Endothelial cell of umbilical vein (primary cell): Measurements from ENCODE around the gene AP3S1.

Experiments used
- CTCF ChIP-seq, 2 donors: IDR thresholded peaks; 1 replicate in 1 of 2; 2 replicates in 1 of 2; pipeline ENCODE4 v1.5.1; 2011; ENCODE audit warnings: low read length in 2 of 2, mild to moderate bottlenecking in 2 of 2, moderate library complexity in 2 of 2, control low read depth in 1 of 2, inconsistent platforms in 1 of 2, low read depth in 1 of 2; ENCODE audit not compliant: insufficient read depth in 1 of 2; ENCODE audit errors: extremely low read depth in 1 of 2
- EZH2 ChIP-seq: IDR thresholded peaks from 2 replicates; pipeline ENCODE4 v1.6.1; 2012; ENCODE audit warnings: borderline replicate concordance, low read depth, mild to moderate bottlenecking, moderate library complexity, low read length, inconsistent platforms; ENCODE audit not compliant: severe bottlenecking
- FOS ChIP-seq: IDR thresholded peaks from 2 replicates; pipeline ENCODE4 v1.6.1; 2011; ENCODE audit warnings: mild to moderate bottlenecking, low read length, moderate library complexity, borderline replicate concordance; ENCODE audit not compliant: insufficient read depth
- GATA2 ChIP-seq: IDR thresholded peaks from 2 replicates; pipeline ENCODE4 v1.7.0; 2011; ENCODE audit warnings: low read depth, mild to moderate bottlenecking, moderate library complexity, mixed read lengths, low read length; ENCODE audit not compliant: insufficient read length, insufficient read depth
- JUN ChIP-seq: IDR thresholded peaks from 2 replicates; pipeline ENCODE4 v1.6.1; 2011; ENCODE audit warnings: borderline replicate concordance, low read depth; ENCODE audit not compliant: insufficient read length, insufficient read depth
- MYC ChIP-seq: IDR thresholded peaks from one replicate; pipeline ENCODE4 v1.6.1; 2011; ENCODE audit warnings: mild to moderate bottlenecking, low read depth, low read length
- POLR2A ChIP-seq: IDR thresholded peaks from 2 replicates; pipeline ENCODE4 v1.6.1; 2012; ENCODE audit warnings: low read depth, mild to moderate bottlenecking, control low read depth, low read length
- POLR2AphosphoS5 ChIP-seq: IDR thresholded peaks from 2 replicates; pipeline ENCODE4 v1.6.1; 2012; ENCODE audit warnings: low read depth, mild to moderate bottlenecking, control low read depth, low read length, moderate library complexity; ENCODE audit not compliant: insufficient read depth
- TF ChIP-seq, protein P1 (sequence below): IDR thresholded peaks from 2 replicates; pipeline ENCODE4 v1.6.1; 2011; ENCODE audit not compliant: insufficient read depth, insufficient read length

DNA sequence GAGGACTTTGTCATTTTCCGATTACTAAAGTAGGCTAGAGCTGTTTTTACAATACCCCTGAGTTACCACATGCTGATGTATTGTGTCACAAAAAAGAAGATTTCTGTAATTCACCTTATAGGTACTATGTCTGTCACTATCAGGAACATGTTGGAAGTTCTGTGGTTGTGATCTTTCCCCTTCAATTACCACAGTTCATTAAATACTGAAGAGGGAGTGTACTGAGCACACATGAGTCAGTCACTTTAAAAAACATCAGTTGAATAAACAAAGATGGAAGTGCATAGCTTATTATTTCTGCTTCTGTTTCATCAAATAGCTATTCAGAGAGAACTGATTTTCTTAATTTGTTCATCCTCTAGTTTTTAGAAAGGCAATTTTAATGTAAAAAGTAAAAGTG lies 31.7 kb downstream of the AP3S1 start:
- TF ChIP-seq MYC (no peak), CTCF (IDR thresholded peaks at IDR 0.05; ENCODE audit: extremely low read depth in 1 of 2, insufficient read depth in 1 of 2, low read depth in 1 of 2, low read length in 2 of 2) (no peak), POLR2AphosphoS5 (no peak), POLR2A (no peak), EZH2 (no peak), GATA2 (no peak), JUN (no peak), FOS (peak; percentile 42)
- TF ChIP-seq, protein P1, sequence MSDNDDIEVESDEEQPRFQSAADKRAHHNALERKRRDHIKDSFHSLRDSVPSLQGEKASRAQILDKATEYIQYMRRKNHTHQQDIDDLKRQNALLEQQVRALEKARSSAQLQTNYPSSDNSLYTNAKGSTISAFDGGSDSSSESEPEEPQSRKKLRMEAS = no peak
